AG09319 (cell line): ENCODE data around the gene PITPNM2.

Source experiments
- DNase-seq: peaks from one replicate; pipeline ENCODE4 v3.0.0-alpha.2; 2010; ENCODE audit warnings: low read depth; ENCODE audit errors: extremely low read depth
- CTCF ChIP-seq: IDR thresholded peaks from 2 replicates; pipeline ENCODE4 v1.5.1; 2011; ENCODE audit warnings: low read depth, mild to moderate bottlenecking, inconsistent platforms, low read length, moderate library complexity

Gene PITPNM2

GRCh38 chr12:123139926-123140675, 10.8 kb downstream of the PITPNM2 start:
- TF ChIP-seq CTCF = no peak
- DNase-seq = no peak

- DNase-seq = no peak
- no peak for TF ChIP-seq CTCF
These were observed 15.2 kb downstream of the PITPNM2 start for GRCh38 chr12:123135688-123136087.

GRCh38 chr12:123134826-123135225, 16.1 kb downstream of the PITPNM2 start:
- DNase-seq = no peak
- TF ChIP-seq CTCF = no peak

GRCh38 chr12:123134271-123134671, 16.6 kb downstream of the PITPNM2 start:
- no peak for TF ChIP-seq CTCF
- DNase-seq = no peak

GRCh38 chr12:123133701-123134100, 17.2 kb downstream of the PITPNM2 start:
- no peak for TF ChIP-seq CTCF
- no peak for DNase-seq

- TF ChIP-seq CTCF = no peak
- DNase-seq = no peak
These were observed 17.8 kb downstream of the PITPNM2 start for GRCh38 chr12:123132951-123133619.

GRCh38 chr12:123131879-123132402, 18.9 kb downstream of the PITPNM2 start:
- TF ChIP-seq CTCF = no peak
- DNase-seq = no peak
